OCI-LY1 (cell line): ENCODE results near the gene CAMK4.

Source experiments
- H2AFZ ChIP-seq: fragments of 200-600 bp; sonication (generic), shearing (Covaris generic); 2 replicates; pipeline ENCODE4 v1.6.0; 2014; ENCODE audit warnings: antibody characterized with exemption, mild to moderate bottlenecking, low read length
- H3F3A ChIP-seq: fragments of 200-600 bp; sonication (generic), shearing (Covaris generic); 2 replicates; pipeline ENCODE4 v1.6.0; 2014; ENCODE audit warnings: mild to moderate bottlenecking, antibody characterized with exemption, low read length, moderate library complexity; ENCODE audit not compliant: insufficient read depth
- H3K27ac ChIP-seq: fragments of 200-600 bp; sonication (generic); 2 replicates; pipeline ENCODE4 v1.5.1; 2014; ENCODE audit warnings: low read length, mixed run types, mild to moderate bottlenecking, low read depth; ENCODE audit not compliant: poor library complexity, severe bottlenecking
- H3K27me3 ChIP-seq: fragments of 200-600 bp; sonication (generic); 2 replicates; pipeline ENCODE4 v1.6.0; 2014; ENCODE audit warnings: antibody characterized with exemption, mild to moderate bottlenecking, low read length, moderate library complexity; ENCODE audit not compliant: insufficient read depth
- H3K36me3 ChIP-seq: fragments of 200-600 bp; sonication (generic); 2 replicates; pipeline ENCODE4 v1.6.1; 2014; ENCODE audit warnings: mild to moderate bottlenecking, antibody characterized with exemption, low read length, moderate library complexity, mixed read lengths; ENCODE audit not compliant: insufficient read depth
- H3K4me1 ChIP-seq: fragments of 200-600 bp; sonication (generic); 2 replicates; pipeline ENCODE4 v1.5.1; 2014; ENCODE audit warnings: mild to moderate bottlenecking, low read length, moderate library complexity; ENCODE audit not compliant: insufficient read depth, severe bottlenecking
- H3K4me2 ChIP-seq: fragments of 200-600 bp; sonication (generic), shearing (Covaris generic); 2 replicates; pipeline ENCODE4 v1.6.1; 2014; ENCODE audit warnings: low read length
- H3K4me3 ChIP-seq: fragments of 200-600 bp; sonication (generic); 2 replicates; pipeline ENCODE4 v1.5.1; 2014; ENCODE audit warnings: low read length, low read depth, mild to moderate bottlenecking, mixed read lengths; ENCODE audit not compliant: poor library complexity, severe bottlenecking
- H3K79me2 ChIP-seq: fragments of 200-600 bp; shearing (Covaris generic); 2 replicates; pipeline ENCODE4 v1.6.1; 2016; ENCODE audit warnings: mixed run types, low read length, mixed read lengths; ENCODE audit not compliant: insufficient read depth
- H3K9ac ChIP-seq: fragments of 200-600 bp; sonication (generic), shearing (Covaris generic); 2 replicates; pipeline ENCODE4 v1.6.1; 2014; ENCODE audit warnings: mild to moderate bottlenecking, low read length, mixed read lengths
- H3K9me2 ChIP-seq: fragments of 200-600 bp; sonication (generic), shearing (Covaris generic); 2 replicates; pipeline ENCODE4 v1.6.1; 2014; ENCODE audit warnings: low read depth, mild to moderate bottlenecking, low read length, mixed read lengths
- H3K9me3 ChIP-seq: fragments of 200-600 bp; shearing (Covaris generic); 2 replicates; pipeline ENCODE4 v1.6.1; 2014; ENCODE audit warnings: low read length, mixed read lengths
- H4K20me1 ChIP-seq: fragments of 200-600 bp; sonication (generic), shearing (Covaris generic); 2 replicates; pipeline ENCODE4 v1.6.0; 2016; ENCODE audit warnings: mild to moderate bottlenecking, low read length; ENCODE audit not compliant: insufficient read depth
- EZH2 ChIP-seq: fragments of 200-600 bp; sonication (generic), shearing (Covaris generic); IDR thresholded peaks from 2 replicates; pipeline ENCODE4 v1.8.0; 2017; ENCODE audit warnings: borderline replicate concordance, mixed run types, mild to moderate bottlenecking, antibody characterized with exemption, low read length, moderate library complexity, mixed read lengths
- TF ChIP-seq, protein P1 (sequence below): fragments of 200-600 bp; sonication (generic), shearing (Covaris generic); IDR thresholded peaks from 2 replicates; pipeline ENCODE4 v1.5.1; 2017; ENCODE audit warnings: mild to moderate bottlenecking, antibody characterized with exemption, low read length, moderate library complexity, mixed read lengths

The CAMK4 gene

DNA sequence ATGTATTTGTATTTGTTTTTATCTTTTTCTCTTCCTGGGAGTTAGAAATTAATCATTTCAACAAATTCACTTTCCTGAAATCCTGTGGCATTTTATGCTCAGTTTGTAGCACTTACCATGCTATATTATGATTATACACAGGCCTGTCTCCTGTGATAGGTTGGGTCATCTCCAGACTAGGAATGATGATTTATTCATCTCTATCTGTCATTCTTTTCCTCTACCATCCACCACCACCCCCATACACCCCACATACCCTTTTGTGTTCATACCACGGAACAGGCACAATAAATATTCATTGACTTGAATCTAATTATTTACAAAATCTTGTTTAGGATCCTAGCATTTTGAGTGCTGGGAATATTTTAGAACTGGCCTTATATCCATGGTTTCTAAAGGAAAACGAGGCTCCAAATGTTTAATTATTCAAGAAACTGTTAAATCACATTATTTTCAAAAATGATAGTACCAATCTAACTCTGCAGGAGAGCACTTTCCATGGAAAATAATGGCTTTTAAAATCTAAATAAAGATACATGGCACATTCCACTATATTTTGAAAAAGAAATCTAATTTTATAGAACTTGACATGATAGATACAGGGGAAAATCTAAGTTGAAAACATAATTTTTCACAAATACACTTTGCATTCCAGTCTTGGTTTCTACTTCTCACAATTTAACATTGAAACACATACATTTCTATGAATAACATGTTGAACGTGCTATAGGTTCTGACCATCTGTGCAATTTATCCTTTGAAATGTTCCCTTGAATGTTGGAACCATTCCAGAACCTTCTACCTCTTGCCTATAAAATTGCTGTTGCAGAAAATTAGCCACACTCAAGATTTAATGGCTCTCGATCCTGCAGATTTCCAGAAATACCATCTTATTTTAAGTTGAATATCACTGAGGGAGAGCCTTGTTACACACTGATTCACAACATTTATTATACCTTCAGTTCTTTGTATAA is 198.8 kb downstream of the CAMK4 start:
- Histone ChIP-seq H3F3A (no peaks in the 10 kb centered on the region), H3K36me3 (peaks cover 52% of the 10 kb centered on the region), H3K27me3 (no peaks in the 10 kb centered on the region), H3K4me3 (no peak overlapping the region), H3K4me1 (no peaks in the 10 kb centered on the region), H3K27ac (no peak overlapping the region), H4K20me1 (no peaks in the 10 kb centered on the region), H3K9me2 (no peaks in the 10 kb centered on the region), H3K79me2 (no peaks in the 10 kb centered on the region), H3K9ac (no peak overlapping the region), H3K9me3 (no peaks in the 10 kb centered on the region), H2AFZ (no peak overlapping the region), H3K4me2 (no peak overlapping the region)
- TF ChIP-seq, protein P1, sequence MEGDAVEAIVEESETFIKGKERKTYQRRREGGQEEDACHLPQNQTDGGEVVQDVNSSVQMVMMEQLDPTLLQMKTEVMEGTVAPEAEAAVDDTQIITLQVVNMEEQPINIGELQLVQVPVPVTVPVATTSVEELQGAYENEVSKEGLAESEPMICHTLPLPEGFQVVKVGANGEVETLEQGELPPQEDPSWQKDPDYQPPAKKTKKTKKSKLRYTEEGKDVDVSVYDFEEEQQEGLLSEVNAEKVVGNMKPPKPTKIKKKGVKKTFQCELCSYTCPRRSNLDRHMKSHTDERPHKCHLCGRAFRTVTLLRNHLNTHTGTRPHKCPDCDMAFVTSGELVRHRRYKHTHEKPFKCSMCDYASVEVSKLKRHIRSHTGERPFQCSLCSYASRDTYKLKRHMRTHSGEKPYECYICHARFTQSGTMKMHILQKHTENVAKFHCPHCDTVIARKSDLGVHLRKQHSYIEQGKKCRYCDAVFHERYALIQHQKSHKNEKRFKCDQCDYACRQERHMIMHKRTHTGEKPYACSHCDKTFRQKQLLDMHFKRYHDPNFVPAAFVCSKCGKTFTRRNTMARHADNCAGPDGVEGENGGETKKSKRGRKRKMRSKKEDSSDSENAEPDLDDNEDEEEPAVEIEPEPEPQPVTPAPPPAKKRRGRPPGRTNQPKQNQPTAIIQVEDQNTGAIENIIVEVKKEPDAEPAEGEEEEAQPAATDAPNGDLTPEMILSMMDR, result no peak
- TF ChIP-seq EZH2, result no peak

DNA sequence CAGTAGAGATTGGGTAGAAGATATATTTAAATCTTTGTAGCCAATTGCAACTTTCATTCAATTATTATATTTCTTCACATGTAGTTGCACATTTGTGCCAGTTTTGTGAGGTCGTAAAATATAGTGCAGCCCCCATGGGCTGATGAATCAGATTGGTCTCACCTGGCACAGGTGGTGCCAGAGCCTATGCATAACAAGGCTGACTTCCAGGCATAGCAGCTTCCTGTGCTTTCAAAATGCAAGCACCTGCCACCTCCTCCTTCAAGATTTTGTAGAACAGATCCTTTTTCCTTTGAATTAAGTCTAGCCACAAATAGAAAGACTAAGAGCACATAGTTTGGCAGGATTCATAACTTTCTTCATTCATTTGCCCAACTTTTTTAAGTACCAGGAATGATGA is 201.0 kb downstream of the CAMK4 start:
- TF ChIP-seq, protein P1, result no peak
- no peak for TF ChIP-seq EZH2
- Histone ChIP-seq H3K36me3 (peaks cover 57% of the 10 kb centered on the region), H3K27me3 (no peaks in the 10 kb centered on the region), H3F3A (no peaks in the 10 kb centered on the region), H3K9ac (no peak overlapping the region), H3K4me3 (no peak overlapping the region), H3K79me2 (no peaks in the 10 kb centered on the region), H3K9me2 (no peaks in the 10 kb centered on the region), H2AFZ (no peak overlapping the region), H4K20me1 (no peaks in the 10 kb centered on the region), H3K9me3 (no peaks in the 10 kb centered on the region), H3K27ac (no peak overlapping the region), H3K4me1 (no peaks in the 10 kb centered on the region), H3K4me2 (no peak overlapping the region)

DNA sequence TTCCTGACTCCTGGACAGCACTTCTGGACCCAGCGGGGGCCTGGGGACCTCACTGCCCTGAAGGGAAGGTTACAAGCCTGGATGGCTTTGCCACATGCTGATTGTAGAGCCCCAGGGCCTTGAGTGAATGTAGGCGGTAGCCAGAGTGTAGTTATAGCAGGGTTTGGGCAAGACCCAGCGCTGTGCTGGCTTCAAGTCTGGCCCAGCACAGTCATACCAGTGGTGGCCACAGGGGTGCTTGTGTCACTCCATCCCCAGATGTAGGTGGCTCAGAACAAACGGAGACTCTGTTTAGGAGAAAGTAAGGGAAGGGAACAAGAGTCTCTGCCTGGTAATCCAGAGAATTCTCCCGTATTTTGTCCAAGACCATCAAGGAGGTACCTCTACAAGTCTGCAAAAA is 203.6 kb downstream of the CAMK4 start:
- Histone ChIP-seq H3K27ac (no peak overlapping the region), H3K4me1 (no peaks in the 10 kb centered on the region), H3K4me2 (no peak overlapping the region), H4K20me1 (no peaks in the 10 kb centered on the region), H3F3A (no peaks in the 10 kb centered on the region), H3K4me3 (no peak overlapping the region), H2AFZ (no peak overlapping the region), H3K36me3 (peaks cover 42% of the 10 kb centered on the region; the same call in 1 of the 2 replicates), H3K9ac (no peak overlapping the region), H3K9me2 (no peaks in the 10 kb centered on the region), H3K9me3 (no peaks in the 10 kb centered on the region), H3K79me2 (no peaks in the 10 kb centered on the region), H3K27me3 (no peaks in the 10 kb centered on the region)
- TF ChIP-seq EZH2, result no peak
- TF ChIP-seq, protein P1, result no peak
